B cell (primary cell): ENCODE data around the gene HDAC10. TPM values are rescaled to one million over a fixed set of nuclear protein-coding genes. Genes with fewer than 3 reads are reported as not detected.
A peak's percentile ranks its signal among the peaks of the same experiment; 100 is the strongest.

Source experiments
- ATAC-seq: fragments of 200-7000 bp; cut with Tn5 transposase; one replicate; pipeline ENCODE4 v1.10.0; 2021; ENCODE audit warnings: low read depth, mild to moderate bottlenecking, moderate number of reproducible peaks, moderate library complexity
- CTCF ChIA-PET: fragments of 350-600 bp; sonication (Branson Sonifier 250); formaldehyde crosslinking; loops from one replicate; lab custom pipeline; 2021; ENCODE audit warnings: antibody characterized with exemption, inconsistent platforms; lab: Charles Lee
- POLR2A ChIA-PET: fragments of 350-600 bp; sonication (Branson Sonifier 250); formaldehyde crosslinking; loops from one replicate; lab custom pipeline; 2021; ENCODE audit warnings: antibody characterized with exemption; lab: Charles Lee
- DNase-seq: peaks from one replicate; pipeline ENCODE4 v3.0.0; 2013
- H2AFZ ChIP-seq: 2 replicates; pipeline ENCODE4 v1.6.1; 2012; ENCODE audit warnings: mild to moderate bottlenecking, low read depth, low read length; ENCODE audit not compliant: insufficient read depth, poor library complexity, severe bottlenecking
- H3K27ac ChIP-seq, 2 donors: 1 replicate in 1 of 2; 2 replicates in 1 of 2; pipeline ENCODE4 v1.5.1; 2012 to 2013; ENCODE audit warnings: low read length in 2 of 2, mild to moderate bottlenecking in 2 of 2, moderate library complexity in 1 of 2
- H3K27me3 ChIP-seq, 4 experiments: fragments of 200-600 bp in 1 of 4; sonication (generic) in 1 of 4; replicated peaks in 1 of 4; 1 replicate in 2 of 4; 2 replicates in 2 of 4; pipeline versions ENCODE4 v1.6.1 to v1.7.0; 2013 to 2016; ENCODE audit warnings: low read length in 3 of 4, mild to moderate bottlenecking in 2 of 4, mixed read lengths in 1 of 4, moderate library complexity in 1 of 4; ENCODE audit not compliant: insufficient read depth in 4 of 4, control insufficient read depth in 3 of 4; ENCODE audit errors: control extremely low read depth in 1 of 4
- H3K36me3 ChIP-seq, 2 experiments: replicated peaks in 1 of 2; 1 replicate in 1 of 2; 2 replicates in 1 of 2; pipeline versions ENCODE4 v1.6.1 to v1.7.1; 2013; ENCODE audit warnings: low read length in 1 of 2; ENCODE audit not compliant: insufficient read depth in 2 of 2, control insufficient read depth in 1 of 2; ENCODE audit errors: control extremely low read depth in 1 of 2, extremely low read depth in 1 of 2
- H3K4me1 ChIP-seq, 2 donors: fragments of 200-600 bp in 1 of 2; sonication (generic) in 1 of 2; 1 replicate in 1 of 2; 2 replicates in 1 of 2; pipeline versions ENCODE4 v1.5.1 to v1.6.1; 2013 to 2017; ENCODE audit warnings: low read length in 2 of 2; ENCODE audit not compliant: control insufficient read depth in 2 of 2, insufficient read depth in 2 of 2
- H3K4me2 ChIP-seq: replicated peaks from 2 replicates; pipeline ENCODE3; 2012; ENCODE audit warnings: mild to moderate bottlenecking, low read depth, low read length; ENCODE audit not compliant: poor library complexity, severe bottlenecking
- H3K4me3 ChIP-seq, 5 experiments: fragments of 200-600 bp in 1 of 5; sonication (generic) in 1 of 5; 1 replicate in 3 of 5; 2 replicates in 2 of 5; pipeline versions ENCODE4 v1.5.1 to v1.7.0; 2011 to 2016; ENCODE audit warnings: low read length in 4 of 5, mild to moderate bottlenecking in 4 of 5, low read depth in 2 of 5, control low read depth in 1 of 5, moderate library complexity in 1 of 5; ENCODE audit not compliant: insufficient read depth in 1 of 5; ENCODE audit errors: control extremely low read depth in 1 of 5, extremely low read depth in 1 of 5
- H3K79me2 ChIP-seq: fragments of 200-600 bp; sonication (generic); one replicate; pipeline ENCODE4 v1.6.0; 2016; ENCODE audit warnings: low read length; ENCODE audit not compliant: control insufficient read depth, insufficient read depth
- H3K9ac ChIP-seq: fragments of 200-600 bp; sonication (generic); 2 replicates; pipeline ENCODE4 v1.6.1; 2017; ENCODE audit warnings: mild to moderate bottlenecking, low read length, moderate library complexity
- H3K9me3 ChIP-seq, 3 donors: one replicate each; pipeline versions ENCODE4 v1.6.1 to v1.7.1; 2013; ENCODE audit warnings: low read length in 2 of 3; ENCODE audit not compliant: control insufficient read depth in 2 of 3, insufficient read depth in 1 of 3; ENCODE audit errors: control extremely low read depth in 1 of 3
- H4K20me1 ChIP-seq: 2 replicates; pipeline ENCODE4 v1.6.0; 2012; ENCODE audit warnings: mild to moderate bottlenecking, low read length; ENCODE audit not compliant: insufficient read depth, control insufficient read depth, poor library complexity, severe bottlenecking
- H3K27ac Mint-ChIP-seq: one replicate; pipeline ENCODE4 v1.8.0; 2021; ENCODE audit warnings: mixed read lengths
- H3K27me3 Mint-ChIP-seq: one replicate; pipeline ENCODE4 v1.8.0; 2021; ENCODE audit warnings: mixed read lengths
- H3K4me1 Mint-ChIP-seq: one replicate; pipeline ENCODE4 v1.8.0; 2021; ENCODE audit warnings: mixed read lengths
- H3K4me3 Mint-ChIP-seq: one replicate; pipeline ENCODE4 v1.8.0; 2021; ENCODE audit warnings: mixed read lengths
- H3K9me3 Mint-ChIP-seq: one replicate; pipeline ENCODE4 v1.8.0; 2022; ENCODE audit warnings: mixed read lengths; ENCODE audit not compliant: insufficient read depth
- CTCF ChIP-seq: fragments of 200-600 bp; IDR thresholded peaks from one replicate; pipeline ENCODE4 v1.8.0; 2022; ENCODE audit warnings: antibody characterized with exemption, mild to moderate bottlenecking
- EZH2 ChIP-seq: IDR thresholded peaks from 2 replicates; pipeline ENCODE4 v1.6.1; 2012; ENCODE audit warnings: borderline replicate concordance, low read depth, mild to moderate bottlenecking, moderate library complexity, low read length; ENCODE audit not compliant: insufficient read depth, poor library complexity, severe bottlenecking
- WGBS: methylation state at CpG from one replicate; pipeline ENCODE4 v1.1.5; 2013; ENCODE audit warnings: missing lambda C conversion rate; ENCODE audit not compliant: insufficient coverage; 5-methylcytosine and 5-hydroxymethylcytosine counted together
- intact Hi-C: fragments of 100-400 bp; cut with micrococcal nuclease; formaldehyde crosslinking; loops from one replicate; pipeline ENCODE4 v1.10.0; 2022
- polyA plus RNA-seq: library from polyadenylated mRNA; depleted of rRNA; stranded (reverse); fragments of >200 nt; gene quantifications from 2 replicates; pipeline ENCODE4 v1.2.3, GENCODE V29; 2012
- total RNA-seq, 2 donors: library from RNA; stranded (reverse); fragments of 120-200 nt in 1 of 2; gene quantifications; 1 replicate in 1 of 2; 2 replicates in 1 of 2; pipeline versions ENCODE4 v1.2.3 to v1.2.4, GENCODE V29; 2013 to 2022

HDAC10 gene
- total and polyA plus RNA-seq, 2 donors (not counting 1 experiment from before 2014, with no cell fraction given) = 136 to 187 TPM

DNA sequence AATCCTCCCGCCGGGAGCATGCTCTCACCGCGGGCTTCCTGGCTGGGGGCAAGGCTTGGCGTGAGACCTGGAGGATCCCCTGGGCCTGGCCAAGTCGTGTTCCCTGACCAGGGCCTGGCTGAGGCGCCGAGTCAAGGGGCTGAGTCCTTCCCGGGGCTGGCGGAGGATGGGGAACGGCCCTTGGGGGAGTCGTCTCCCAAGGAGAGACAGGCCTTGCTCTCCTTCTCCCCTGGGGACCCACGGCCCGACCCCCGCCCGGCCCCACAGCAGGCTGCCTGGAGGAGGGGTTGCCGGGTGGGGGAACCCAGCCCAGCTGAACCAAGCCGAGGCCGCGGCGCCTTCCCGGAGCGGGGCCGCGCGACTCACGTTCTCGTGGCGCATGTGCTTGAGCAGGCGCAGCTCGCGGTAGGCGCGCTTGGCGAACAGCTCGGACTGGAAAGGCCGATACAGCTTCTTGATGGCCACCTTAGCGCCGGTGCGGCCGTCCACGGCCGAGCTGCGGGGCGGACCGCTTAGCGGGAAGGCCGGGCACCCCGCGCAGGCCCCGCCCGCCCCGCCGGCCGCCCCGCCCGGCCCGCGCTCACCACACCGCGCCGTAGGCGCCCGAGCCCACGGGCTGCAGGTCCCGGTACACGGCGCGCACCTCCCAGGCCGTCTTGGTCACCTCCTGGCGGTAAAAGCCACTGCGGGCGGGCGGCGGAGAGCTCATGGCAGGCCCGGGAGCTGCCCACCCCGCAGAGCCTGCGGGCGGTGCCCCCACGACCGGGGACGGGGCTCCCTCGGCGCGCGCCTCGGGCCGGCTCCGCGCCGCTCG lies 9.9 kb upstream of the HDAC10 start:
- POLR2A ChIA-PET = no interaction called here

More for the DNA sequence above, 9.9 kb upstream of the HDAC10 start:
- peaks cover 0 to 31% (median 8%) of the 10 kb centered on the region in 4 experiments for H3K27me3 ChIP-seq
- H3K9me3 ChIP-seq = no peaks in the 10 kb centered on the region
- H3K9ac ChIP-seq = no peak overlapping the region
- Mint-ChIP-seq H3K27ac (no peak overlapping the region), H3K4me3 (peak overlapping the region; percentile 45), H3K27me3 (peaks cover 10% of the 10 kb centered on the region), H3K9me3 (no peaks in the 10 kb centered on the region), H3K4me1 (peaks cover 13% of the 10 kb centered on the region)
- H3K36me3 ChIP-seq = no peaks in the 10 kb centered on the region
- H3K27ac ChIP-seq = no peak overlapping the region
- DNase-seq (no peak), ATAC-seq (peak; percentile 28)
- peaks cover 17 to 21% of the 10 kb centered on the region in 2 donors for H3K4me1 ChIP-seq
- intact Hi-C loops = no loop called here
- CTCF ChIA-PET = interaction anchor here (1.0 to 3.8 kb wide), 2 partner anchors 9 to 23 kb away, joined by 3 to 22 read pairs; partner anchors contain the start of gene HDAC10
- no peak overlapping the region for H2AFZ ChIP-seq
- TF ChIP-seq CTCF (no peak), EZH2 (no peak)
- H3K4me2 ChIP-seq = peak overlapping the region; percentile 70
- no peaks in the 10 kb centered on the region for H3K79me2 ChIP-seq
- H4K20me1 ChIP-seq = no peaks in the 10 kb centered on the region
- 1% methylated on average over 91 of the region's 92 CpGs for WGBS
- peak overlapping the region in 3 of 5 experiments; percentile 5 to 36 (median 33) for H3K4me3 ChIP-seq
